ENCODE results near the gene PAM16. TPM values are rescaled to one million over a fixed set of nuclear protein-coding genes. Genes with fewer than 3 reads are reported as not detected.

The PAM16 gene
- total and polyA plus RNA-seq, 9 of the 15 experiments (the other 6 are each of a cell fraction or from before 2014, with no cell fraction given), result 38.7 to 273 (median 79.3) TPM

DNA sequence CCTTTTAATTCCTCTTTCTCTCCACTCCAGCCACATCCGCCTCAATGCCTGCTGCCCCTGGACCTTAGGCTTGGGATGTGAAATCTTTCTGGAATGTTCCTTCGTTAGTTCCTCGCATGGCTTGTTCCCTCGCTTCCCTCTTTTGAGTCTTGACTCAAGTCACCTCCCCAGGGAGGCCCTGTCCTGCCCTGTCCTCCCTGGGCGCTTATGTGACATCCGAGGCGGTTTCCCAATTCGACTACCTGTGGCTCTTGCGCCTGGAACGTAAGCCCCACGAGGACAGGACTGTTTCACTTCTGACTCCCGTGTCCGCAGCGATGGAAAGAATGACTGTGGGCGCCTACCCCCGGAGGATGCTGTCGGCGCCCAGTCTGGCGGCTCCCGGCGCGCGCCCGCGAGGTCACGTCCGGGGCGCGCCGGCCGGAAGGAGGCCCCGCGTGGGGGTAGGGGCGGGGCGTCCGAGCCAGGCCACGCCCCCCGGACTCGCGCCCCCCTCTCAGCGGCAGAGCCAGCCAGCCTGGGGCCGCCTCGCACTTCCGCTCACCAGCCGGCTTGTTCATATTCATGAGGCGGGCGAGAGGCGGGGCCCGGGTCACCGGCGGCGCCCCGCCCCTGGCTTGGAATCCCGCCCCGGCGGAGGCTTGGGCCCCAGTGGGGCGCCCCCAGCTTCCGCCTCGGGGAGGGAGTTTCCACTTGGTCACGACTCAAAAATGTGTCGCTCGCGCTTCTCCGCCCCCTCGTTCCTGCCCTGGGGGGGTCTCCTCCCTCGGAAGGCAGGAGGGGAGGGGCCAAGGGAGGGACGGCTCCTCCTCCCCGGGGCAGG is 43.7 kb downstream of the PAM16 start (continued):
- TF ChIP-seq ZNF175 (CRISPR knock-in tag; IDR thresholded peaks at IDR 0.05; ENCODE audit: low read depth) (0 out of 2 replicates have a peak, but pooled peaks have one; percentile 54), PHF20 (IDR thresholded peaks at IDR 0.05; ENCODE audit: partially characterized antibody) (peak; percentile 90), ZNF311 (CRISPR knock-in tag; IDR thresholded peaks at IDR 0.05) (no peak), RB1 (IDR thresholded peaks at IDR 0.05; ENCODE audit: low read depth) (peak; percentile 65; the same call in 1 of the 2 replicates), BRCA1 (IDR thresholded peaks at IDR 0.05) (no peak), BRCA1 (CRISPR knock-in tag; IDR thresholded peaks at IDR 0.05) (0 out of 2 replicates have a peak, but pooled peaks have one; percentile 65), RCOR1 (IDR thresholded peaks at IDR 0.05; ENCODE audit: borderline replicate concordance in 1 of 2, low read depth in 2 of 2, low read length in 2 of 2) (peak in 1 of 2 experiments; percentile 14; a peak in 1 of 4 replicates), NONO (IDR thresholded peaks at IDR 0.05; ENCODE audit: low read depth in 2 of 2, low read length in 1 of 2) (peak in 1 of 2 experiments; percentile 65; a peak in 1 of 4 replicates), POLR2G (IDR thresholded peaks at IDR 0.05; ENCODE audit: low read depth, low read length) (peak; percentile 87), TRIM24 (IDR thresholded peaks at IDR 0.05) (peak in 1 of 2 experiments; percentile 83; a peak in 3 of 4 replicates), RBFOX2 (IDR thresholded peaks at IDR 0.05; ENCODE audit: low read depth, low read length) (peak; percentile 91), SMAD4 (CRISPR knock-in tag; conservative IDR thresholded peaks at IDR 0.05) (peak; percentile 86)
- TF ChIP-seq, protein P1, sequence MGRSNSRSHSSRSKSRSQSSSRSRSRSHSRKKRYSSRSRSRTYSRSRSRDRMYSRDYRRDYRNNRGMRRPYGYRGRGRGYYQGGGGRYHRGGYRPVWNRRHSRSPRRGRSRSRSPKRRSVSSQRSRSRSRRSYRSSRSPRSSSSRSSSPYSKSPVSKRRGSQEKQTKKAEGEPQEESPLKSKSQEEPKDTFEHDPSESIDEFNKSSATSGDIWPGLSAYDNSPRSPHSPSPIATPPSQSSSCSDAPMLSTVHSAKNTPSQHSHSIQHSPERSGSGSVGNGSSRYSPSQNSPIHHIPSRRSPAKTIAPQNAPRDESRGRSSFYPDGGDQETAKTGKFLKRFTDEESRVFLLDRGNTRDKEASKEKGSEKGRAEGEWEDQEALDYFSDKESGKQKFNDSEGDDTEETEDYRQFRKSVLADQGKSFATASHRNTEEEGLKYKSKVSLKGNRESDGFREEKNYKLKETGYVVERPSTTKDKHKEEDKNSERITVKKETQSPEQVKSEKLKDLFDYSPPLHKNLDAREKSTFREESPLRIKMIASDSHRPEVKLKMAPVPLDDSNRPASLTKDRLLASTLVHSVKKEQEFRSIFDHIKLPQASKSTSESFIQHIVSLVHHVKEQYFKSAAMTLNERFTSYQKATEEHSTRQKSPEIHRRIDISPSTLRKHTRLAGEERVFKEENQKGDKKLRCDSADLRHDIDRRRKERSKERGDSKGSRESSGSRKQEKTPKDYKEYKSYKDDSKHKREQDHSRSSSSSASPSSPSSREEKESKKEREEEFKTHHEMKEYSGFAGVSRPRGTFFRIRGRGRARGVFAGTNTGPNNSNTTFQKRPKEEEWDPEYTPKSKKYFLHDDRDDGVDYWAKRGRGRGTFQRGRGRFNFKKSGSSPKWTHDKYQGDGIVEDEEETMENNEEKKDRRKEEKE (IDR thresholded peaks at IDR 0.05; ENCODE audit: borderline replicate concordance in 1 of 2, control insufficient read depth in 1 of 2, low read depth in 2 of 2, low read length in 1 of 2), result no peak
- TF ChIP-seq, protein P2, sequence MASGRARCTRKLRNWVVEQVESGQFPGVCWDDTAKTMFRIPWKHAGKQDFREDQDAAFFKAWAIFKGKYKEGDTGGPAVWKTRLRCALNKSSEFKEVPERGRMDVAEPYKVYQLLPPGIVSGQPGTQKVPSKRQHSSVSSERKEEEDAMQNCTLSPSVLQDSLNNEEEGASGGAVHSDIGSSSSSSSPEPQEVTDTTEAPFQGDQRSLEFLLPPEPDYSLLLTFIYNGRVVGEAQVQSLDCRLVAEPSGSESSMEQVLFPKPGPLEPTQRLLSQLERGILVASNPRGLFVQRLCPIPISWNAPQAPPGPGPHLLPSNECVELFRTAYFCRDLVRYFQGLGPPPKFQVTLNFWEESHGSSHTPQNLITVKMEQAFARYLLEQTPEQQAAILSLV (tag; IDR thresholded peaks at IDR 0.05), result 0 out of 2 replicates have a peak, but pooled peaks have one; percentile 13
- TF ChIP-seq, protein P3, sequence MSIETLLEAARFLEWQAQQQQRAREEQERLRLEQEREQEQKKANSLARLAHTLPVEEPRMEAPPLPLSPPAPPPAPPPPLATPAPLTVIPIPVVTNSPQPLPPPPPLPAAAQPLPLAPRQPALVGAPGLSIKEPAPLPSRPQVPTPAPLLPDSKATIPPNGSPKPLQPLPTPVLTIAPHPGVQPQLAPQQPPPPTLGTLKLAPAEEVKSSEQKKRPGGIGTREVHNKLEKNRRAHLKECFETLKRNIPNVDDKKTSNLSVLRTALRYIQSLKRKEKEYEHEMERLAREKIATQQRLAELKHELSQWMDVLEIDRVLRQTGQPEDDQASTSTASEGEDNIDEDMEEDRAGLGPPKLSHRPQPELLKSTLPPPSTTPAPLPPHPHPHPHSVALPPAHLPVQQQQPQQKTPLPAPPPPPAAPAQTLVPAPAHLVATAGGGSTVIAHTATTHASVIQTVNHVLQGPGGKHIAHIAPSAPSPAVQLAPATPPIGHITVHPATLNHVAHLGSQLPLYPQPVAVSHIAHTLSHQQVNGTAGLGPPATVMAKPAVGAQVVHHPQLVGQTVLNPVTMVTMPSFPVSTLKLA (conservative IDR thresholded peaks at IDR 0.05), result peak in 1 of 2 experiments; percentile 74; a peak in 3 of 4 replicates
- TF ChIP-seq, protein P4, sequence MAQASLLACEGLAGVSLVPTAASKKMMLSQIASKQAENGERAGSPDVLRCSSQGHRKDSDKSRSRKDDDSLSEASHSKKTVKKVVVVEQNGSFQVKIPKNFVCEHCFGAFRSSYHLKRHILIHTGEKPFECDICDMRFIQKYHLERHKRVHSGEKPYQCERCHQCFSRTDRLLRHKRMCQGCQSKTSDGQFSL (CRISPR knock-in tag; IDR thresholded peaks at IDR 0.05), result 0 out of 2 replicates have a peak, but pooled peaks have one; percentile 29
- TF ChIP-seq, protein P4 (tag; IDR thresholded peaks at IDR 0.05), result 0 out of 4 replicates have a peak, but pooled peaks of 1 of the 2 experiments have one; percentile 49
- TF ChIP-seq, protein P5, sequence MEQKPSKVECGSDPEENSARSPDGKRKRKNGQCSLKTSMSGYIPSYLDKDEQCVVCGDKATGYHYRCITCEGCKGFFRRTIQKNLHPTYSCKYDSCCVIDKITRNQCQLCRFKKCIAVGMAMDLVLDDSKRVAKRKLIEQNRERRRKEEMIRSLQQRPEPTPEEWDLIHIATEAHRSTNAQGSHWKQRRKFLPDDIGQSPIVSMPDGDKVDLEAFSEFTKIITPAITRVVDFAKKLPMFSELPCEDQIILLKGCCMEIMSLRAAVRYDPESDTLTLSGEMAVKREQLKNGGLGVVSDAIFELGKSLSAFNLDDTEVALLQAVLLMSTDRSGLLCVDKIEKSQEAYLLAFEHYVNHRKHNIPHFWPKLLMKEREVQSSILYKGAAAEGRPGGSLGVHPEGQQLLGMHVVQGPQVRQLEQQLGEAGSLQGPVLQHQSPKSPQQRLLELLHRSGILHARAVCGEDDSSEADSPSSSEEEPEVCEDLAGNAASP (IDR thresholded peaks at IDR 0.05), result no peak

All from K562 (cell line).